Measurements from ENCODE around the gene VEPH1. TPM values are rescaled to one million over a fixed set of nuclear protein-coding genes. Genes with fewer than 3 reads are reported as not detected.

Gene VEPH1
- total RNA-seq, 2 donors from 2014 or later, result 11.8 to 17.1 TPM

DNA sequence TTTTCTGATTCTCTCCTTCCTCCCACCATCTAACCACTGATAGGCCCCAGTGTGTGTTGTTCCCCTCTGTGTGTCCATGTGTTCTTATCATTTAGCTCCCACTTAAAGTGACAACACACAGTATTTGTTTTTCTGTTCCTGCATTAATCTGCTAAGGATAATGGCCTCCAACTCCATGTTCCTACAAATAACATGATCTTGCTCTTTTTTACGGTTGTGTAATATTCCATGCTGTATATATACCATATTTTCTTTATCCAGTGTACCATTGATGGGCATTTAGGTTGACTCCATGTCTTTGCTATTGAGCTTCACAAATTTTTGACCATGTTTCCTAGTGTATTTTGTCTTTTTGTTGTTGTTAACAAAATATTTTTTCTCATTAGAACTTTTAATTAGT lies 30.6 kb downstream of the VEPH1 start:
- 100% methylated on average over 1 of the region's 1 CpG; no CpG with 5 or more reads in 1 of the 2 experiments for whole genome bisulfite sequencing, 2 experiments (ENCODE audit: insufficient coverage in 1 of 2, insufficient read length in 1 of 2)
- Mint-ChIP-seq H3K27ac (no peak overlapping the region), H3K27me3 (ENCODE audit: insufficient read depth) (no peaks in the 10 kb centered on the region), H3K4me3 (no peak overlapping the region), H3K4me1 (no peaks in the 10 kb centered on the region), H3K9me3 (no peaks in the 10 kb centered on the region), H3K36me3 (ENCODE audit: low read depth) (no peaks in the 10 kb centered on the region)
- peaks cover 4% of the 10 kb centered on the region for H3K9me3 ChIP-seq (ENCODE audit: control insufficient read depth, low read length)
- no peaks in the 10 kb centered on the region for H3K4me1 ChIP-seq (ENCODE audit: control insufficient read depth, insufficient read depth, low read length)
- DNase-seq, result no peak
- no peaks in the 10 kb centered on the region for H3K27me3 ChIP-seq (ENCODE audit: control insufficient read depth, insufficient read depth, low read length, poor library complexity, severe bottlenecking)
- TF ChIP-seq, protein P1, sequence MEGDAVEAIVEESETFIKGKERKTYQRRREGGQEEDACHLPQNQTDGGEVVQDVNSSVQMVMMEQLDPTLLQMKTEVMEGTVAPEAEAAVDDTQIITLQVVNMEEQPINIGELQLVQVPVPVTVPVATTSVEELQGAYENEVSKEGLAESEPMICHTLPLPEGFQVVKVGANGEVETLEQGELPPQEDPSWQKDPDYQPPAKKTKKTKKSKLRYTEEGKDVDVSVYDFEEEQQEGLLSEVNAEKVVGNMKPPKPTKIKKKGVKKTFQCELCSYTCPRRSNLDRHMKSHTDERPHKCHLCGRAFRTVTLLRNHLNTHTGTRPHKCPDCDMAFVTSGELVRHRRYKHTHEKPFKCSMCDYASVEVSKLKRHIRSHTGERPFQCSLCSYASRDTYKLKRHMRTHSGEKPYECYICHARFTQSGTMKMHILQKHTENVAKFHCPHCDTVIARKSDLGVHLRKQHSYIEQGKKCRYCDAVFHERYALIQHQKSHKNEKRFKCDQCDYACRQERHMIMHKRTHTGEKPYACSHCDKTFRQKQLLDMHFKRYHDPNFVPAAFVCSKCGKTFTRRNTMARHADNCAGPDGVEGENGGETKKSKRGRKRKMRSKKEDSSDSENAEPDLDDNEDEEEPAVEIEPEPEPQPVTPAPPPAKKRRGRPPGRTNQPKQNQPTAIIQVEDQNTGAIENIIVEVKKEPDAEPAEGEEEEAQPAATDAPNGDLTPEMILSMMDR (conservative IDR thresholded peaks at IDR 0.05), result no peak
- no peak overlapping the region for H3K27ac ChIP-seq (ENCODE audit: low read depth, low read length)
- no peak overlapping the region for H3K9ac ChIP-seq (ENCODE audit: extremely low read depth, low read length, poor library complexity, severe bottlenecking)
- no peak overlapping the region for H3K4me3 ChIP-seq (ENCODE audit: low read length)
- H3K36me3 ChIP-seq (ENCODE audit: control insufficient read depth, insufficient read depth, low read length), result no peaks in the 10 kb centered on the region

DNA sequence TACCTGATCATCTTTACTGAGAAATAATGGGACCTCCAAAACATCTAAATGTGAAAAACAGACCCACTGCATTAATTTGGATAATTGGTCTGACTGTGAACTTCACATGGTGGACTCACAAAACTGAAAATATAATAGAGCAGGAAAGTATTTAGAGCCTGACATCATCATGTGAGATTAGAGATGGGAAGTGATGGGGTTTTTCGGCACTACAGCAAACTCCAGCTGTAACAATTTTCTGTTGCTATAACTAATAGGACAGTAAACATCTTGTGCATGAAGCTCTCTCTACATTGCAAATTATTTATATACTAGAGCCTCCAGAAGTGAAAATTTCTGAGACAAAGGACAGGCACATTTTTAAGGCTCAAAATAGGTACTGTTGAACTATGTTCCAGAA lies 32.2 kb downstream of the VEPH1 start:
- no peaks in the 10 kb centered on the region for H3K4me1 Mint-ChIP-seq

DNA sequence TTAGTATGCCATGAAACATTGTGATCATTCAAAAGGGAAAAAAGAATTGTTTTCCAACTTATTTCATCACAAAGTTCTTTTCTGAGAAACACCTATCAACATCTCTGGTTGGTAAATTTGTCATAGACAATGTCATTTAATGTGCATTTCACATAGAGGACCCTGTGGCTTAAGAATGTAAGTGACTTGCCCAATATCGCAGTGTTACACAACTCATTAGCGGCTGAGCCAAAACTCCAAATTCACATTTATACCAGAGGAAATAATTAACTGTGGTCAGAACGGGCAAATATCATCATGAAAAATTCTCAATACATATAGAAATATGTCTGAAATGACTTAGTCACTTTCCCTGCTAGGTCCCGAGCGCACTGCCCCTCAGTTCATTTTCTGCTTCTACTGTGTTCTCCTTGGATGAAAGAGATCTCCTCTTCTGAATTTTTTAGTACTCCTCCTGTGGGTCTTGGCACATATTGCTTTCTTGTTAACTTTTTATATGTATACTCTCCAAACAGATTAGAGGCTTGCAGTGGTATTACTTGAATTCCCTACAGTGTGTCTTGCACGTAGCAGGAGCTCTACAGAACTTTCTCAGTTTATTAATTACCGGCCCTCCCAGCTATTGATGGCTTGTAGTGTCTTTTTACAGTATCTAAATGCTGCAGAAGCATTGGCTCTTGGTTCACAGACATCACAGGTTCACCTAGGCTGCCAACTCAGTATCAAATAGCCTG lies 33.5 kb downstream of the VEPH1 start:
- no peaks in the 10 kb centered on the region for H3K27me3 ChIP-seq (ENCODE audit: control insufficient read depth, insufficient read depth, low read length, poor library complexity, severe bottlenecking)
- Mint-ChIP-seq H3K27ac (no peak overlapping the region), H3K36me3 (ENCODE audit: low read depth) (no peaks in the 10 kb centered on the region), H3K27me3 (ENCODE audit: insufficient read depth) (no peaks in the 10 kb centered on the region), H3K4me3 (no peak overlapping the region), H3K9me3 (no peaks in the 10 kb centered on the region), H3K4me1 (no peaks in the 10 kb centered on the region)
- TF ChIP-seq, protein P1 (conservative IDR thresholded peaks at IDR 0.05), result no peak
- no peak for DNase-seq
- no peak overlapping the region for H3K9ac ChIP-seq (ENCODE audit: extremely low read depth, low read length, poor library complexity, severe bottlenecking)
- WGBS, 2 experiments (ENCODE audit: insufficient coverage in 1 of 2, insufficient read length in 1 of 2), result 84 to 92% methylated on average over 7 of the region's 7 CpGs
- H3K4me1 ChIP-seq (ENCODE audit: control insufficient read depth, insufficient read depth, low read length), result no peaks in the 10 kb centered on the region
- no peaks in the 10 kb centered on the region for H3K36me3 ChIP-seq (ENCODE audit: control insufficient read depth, insufficient read depth, low read length)
- no peak overlapping the region for H3K27ac ChIP-seq (ENCODE audit: low read depth, low read length)
- peaks cover 4% of the 10 kb centered on the region for H3K9me3 ChIP-seq (ENCODE audit: control insufficient read depth, low read length)
- no peak overlapping the region for H3K4me3 ChIP-seq (ENCODE audit: low read length)

More for the DNA sequence above, 32.2 kb downstream of the VEPH1 start:
- H3K9me3 Mint-ChIP-seq, result no peaks in the 10 kb centered on the region
- WGBS, 2 experiments (ENCODE audit: insufficient coverage in 1 of 2, insufficient read length in 1 of 2), result 80% methylated on average over 1 of the region's 1 CpG; no CpG with 5 or more reads in 1 of the 2 experiments
- H3K36me3 ChIP-seq (ENCODE audit: control insufficient read depth, insufficient read depth, low read length), result no peaks in the 10 kb centered on the region
- H3K9me3 ChIP-seq (ENCODE audit: control insufficient read depth, low read length), result peaks cover 4% of the 10 kb centered on the region
- H3K27me3 Mint-ChIP-seq (ENCODE audit: insufficient read depth), result no peaks in the 10 kb centered on the region
- no peak overlapping the region for H3K4me3 Mint-ChIP-seq
- no peaks in the 10 kb centered on the region for H3K36me3 Mint-ChIP-seq (ENCODE audit: low read depth)
- H3K27me3 ChIP-seq (ENCODE audit: control insufficient read depth, insufficient read depth, low read length, poor library complexity, severe bottlenecking), result no peaks in the 10 kb centered on the region
- no peaks in the 10 kb centered on the region for H3K4me1 ChIP-seq (ENCODE audit: control insufficient read depth, insufficient read depth, low read length)
- H3K27ac Mint-ChIP-seq, result no peak overlapping the region
- DNase-seq, result no peak
- TF ChIP-seq, protein P1 (conservative IDR thresholded peaks at IDR 0.05), result no peak
- no peak overlapping the region for H3K27ac ChIP-seq (ENCODE audit: low read depth, low read length)
- no peak overlapping the region for H3K4me3 ChIP-seq (ENCODE audit: low read length)
- H3K9ac ChIP-seq (ENCODE audit: extremely low read depth, low read length, poor library complexity, severe bottlenecking), result no peak overlapping the region
